ENCODE measurements around the gene OSBP2.

OSBP2 gene

DNA sequence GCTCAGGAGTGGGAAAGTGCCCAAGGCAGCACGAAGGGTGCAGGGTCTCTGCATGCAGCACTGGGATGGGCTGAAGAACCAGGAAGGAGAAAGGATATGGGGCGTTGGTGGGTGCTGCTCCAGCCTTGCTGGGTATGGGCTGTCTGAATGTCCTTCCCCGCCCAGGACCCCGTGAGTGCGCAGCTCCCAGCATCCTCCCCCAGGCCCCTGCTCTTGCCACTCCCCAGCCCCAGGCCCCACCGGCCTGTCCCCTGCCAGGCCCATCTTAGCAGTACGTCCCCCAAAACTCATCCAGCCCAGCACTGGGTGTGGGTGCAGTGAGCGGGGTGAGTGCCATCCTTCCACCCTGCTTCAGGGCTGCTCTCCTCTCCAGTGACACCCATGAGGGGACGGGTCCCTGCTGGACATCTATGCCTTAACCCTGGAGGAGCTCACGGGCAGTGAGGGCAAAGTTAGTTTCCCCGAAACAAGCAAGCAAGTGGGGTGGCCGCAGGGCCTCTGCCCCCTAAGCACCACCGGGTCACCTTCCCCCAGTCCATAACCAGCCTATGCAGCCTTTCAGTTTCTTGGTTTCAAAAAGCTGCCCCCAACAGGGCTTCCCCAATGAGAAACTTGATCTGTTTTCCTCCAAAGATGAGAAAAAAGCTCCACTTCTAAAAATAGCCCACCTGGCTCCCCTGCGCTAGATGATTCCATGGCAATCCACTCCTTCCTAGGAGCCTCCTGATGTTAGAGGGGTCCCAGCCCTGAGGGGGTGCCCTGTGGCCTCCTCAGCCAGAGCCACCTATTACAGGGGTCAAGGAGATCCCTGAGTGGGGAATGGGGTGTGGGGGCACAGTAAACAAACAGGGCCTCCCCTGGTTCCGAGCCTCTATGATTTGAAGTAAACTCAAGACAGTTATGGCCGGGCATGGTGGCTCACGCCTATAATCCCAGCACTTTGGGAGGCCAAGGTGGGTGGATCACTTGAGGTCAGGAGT lies 170.1 kb downstream of the OSBP2 start:
- Histone ChIP-seq H3K4me3 (no peak overlapping the region), H3K27me3 (peaks cover 0 to 21% of the 10 kb centered on the region in 2 donors), H3K4me1 (no peaks in the 10 kb centered on the region), H3K36me3 (no peaks in the 10 kb centered on the region), H3K9me3 (no peaks in the 10 kb centered on the region), H3K27ac (no peak overlapping the region)
- TF ChIP-seq, protein P1, sequence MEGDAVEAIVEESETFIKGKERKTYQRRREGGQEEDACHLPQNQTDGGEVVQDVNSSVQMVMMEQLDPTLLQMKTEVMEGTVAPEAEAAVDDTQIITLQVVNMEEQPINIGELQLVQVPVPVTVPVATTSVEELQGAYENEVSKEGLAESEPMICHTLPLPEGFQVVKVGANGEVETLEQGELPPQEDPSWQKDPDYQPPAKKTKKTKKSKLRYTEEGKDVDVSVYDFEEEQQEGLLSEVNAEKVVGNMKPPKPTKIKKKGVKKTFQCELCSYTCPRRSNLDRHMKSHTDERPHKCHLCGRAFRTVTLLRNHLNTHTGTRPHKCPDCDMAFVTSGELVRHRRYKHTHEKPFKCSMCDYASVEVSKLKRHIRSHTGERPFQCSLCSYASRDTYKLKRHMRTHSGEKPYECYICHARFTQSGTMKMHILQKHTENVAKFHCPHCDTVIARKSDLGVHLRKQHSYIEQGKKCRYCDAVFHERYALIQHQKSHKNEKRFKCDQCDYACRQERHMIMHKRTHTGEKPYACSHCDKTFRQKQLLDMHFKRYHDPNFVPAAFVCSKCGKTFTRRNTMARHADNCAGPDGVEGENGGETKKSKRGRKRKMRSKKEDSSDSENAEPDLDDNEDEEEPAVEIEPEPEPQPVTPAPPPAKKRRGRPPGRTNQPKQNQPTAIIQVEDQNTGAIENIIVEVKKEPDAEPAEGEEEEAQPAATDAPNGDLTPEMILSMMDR (IDR thresholded peaks at IDR 0.05): no peak
- intact Hi-C loops (cut with DNase I; ENCODE audit: low total_unique reads): no loop called here
- DNase-seq: peak; percentile 11 to 51

DNA sequence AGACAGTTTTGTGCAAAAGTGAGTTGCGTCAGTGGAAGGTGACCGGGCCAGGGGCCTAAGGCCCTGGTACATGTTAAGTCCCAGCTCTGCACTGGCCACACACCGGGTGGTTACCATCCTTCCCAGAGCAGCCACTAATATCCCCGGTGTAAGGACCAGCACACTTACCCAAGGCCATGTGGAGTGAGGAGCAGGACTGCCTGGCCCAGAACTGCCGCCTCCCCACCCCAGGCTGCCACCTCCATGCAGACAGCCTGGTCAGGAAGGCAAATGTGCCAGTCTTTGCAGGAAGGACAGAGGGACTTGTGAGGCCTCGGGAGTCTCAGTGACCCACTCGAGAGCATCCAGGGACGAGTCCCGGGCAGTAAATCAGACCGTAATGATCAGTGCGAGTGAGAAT lies 171.0 kb downstream of the OSBP2 start:
- H3K36me3 ChIP-seq: no peaks in the 10 kb centered on the region
- TF ChIP-seq, protein P1 (IDR thresholded peaks at IDR 0.05): no peak
- no peak overlapping the region for H3K27ac ChIP-seq
- H3K4me3 ChIP-seq: no peak overlapping the region
- intact Hi-C loops (cut with DNase I; ENCODE audit: low total_unique reads): no loop called here
- peaks cover 0 to 21% of the 10 kb centered on the region in 2 donors for H3K27me3 ChIP-seq
- peak; percentile 10 to 50 for DNase-seq
- no peaks in the 10 kb centered on the region for H3K4me1 ChIP-seq
- H3K9me3 ChIP-seq: no peaks in the 10 kb centered on the region

DNA sequence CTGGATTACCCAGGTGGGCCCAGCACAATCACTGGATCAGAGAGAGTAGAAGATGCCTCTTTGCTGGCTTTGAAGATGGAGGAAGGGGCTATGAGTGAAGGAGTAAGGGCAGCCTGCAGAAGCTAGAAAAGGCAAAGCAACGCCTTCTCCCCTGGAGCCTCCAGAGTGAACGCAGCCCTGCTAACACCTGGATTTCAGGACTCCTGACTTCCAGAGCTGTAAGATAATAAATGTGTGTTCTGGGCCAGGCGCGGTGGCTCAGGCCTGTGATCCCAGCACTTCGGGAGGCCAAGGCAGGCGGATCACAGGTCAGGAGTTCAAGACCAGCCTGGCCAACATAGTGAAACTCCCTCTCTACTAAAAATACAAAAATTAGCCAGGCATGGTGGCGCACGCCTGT lies 171.5 kb downstream of the OSBP2 start:
- H3K4me1 ChIP-seq: no peaks in the 10 kb centered on the region
- H3K9me3 ChIP-seq: no peaks in the 10 kb centered on the region
- intact Hi-C loops (cut with DNase I; ENCODE audit: low total_unique reads): no loop called here
- H3K36me3 ChIP-seq: no peaks in the 10 kb centered on the region
- TF ChIP-seq, protein P1 (IDR thresholded peaks at IDR 0.05): no peak
- peak; percentile 3 to 35 for DNase-seq
- H3K27me3 ChIP-seq: peaks cover 0 to 19% of the 10 kb centered on the region in 2 donors
- H3K4me3 ChIP-seq: no peak overlapping the region
- H3K27ac ChIP-seq: no peak overlapping the region

DNA sequence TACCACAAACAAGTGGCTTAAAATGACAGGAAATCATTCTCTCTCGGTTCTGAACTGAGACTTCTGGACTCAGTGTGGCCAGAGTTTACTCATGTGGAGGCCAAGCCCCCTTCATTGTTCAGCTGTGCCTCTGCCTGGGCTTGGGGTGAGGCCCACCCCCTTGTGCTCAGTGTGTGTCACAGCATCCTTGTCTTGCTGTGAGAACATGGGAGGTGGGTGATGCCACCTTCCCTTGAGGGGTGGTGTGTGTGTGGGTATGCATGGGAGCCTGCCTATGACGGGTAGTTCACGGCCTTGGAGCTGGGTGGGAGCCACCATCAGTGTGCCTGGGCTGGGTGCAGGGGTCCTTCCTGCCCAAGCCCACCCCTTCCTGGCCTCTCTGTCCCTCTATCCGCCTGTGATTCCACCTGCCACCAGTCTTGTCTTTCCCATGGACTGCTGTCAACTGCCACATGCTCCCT lies 172.2 kb downstream of the OSBP2 start:
- intact Hi-C loops (cut with DNase I; ENCODE audit: low total_unique reads): no loop called here
- peaks cover 0 to 15% of the 10 kb centered on the region in 2 donors for H3K27me3 ChIP-seq
- DNase-seq: peak in 1 of 2 donors; percentile 32
- no peak overlapping the region for H3K4me3 ChIP-seq
- no peaks in the 10 kb centered on the region for H3K9me3 ChIP-seq
- H3K27ac ChIP-seq: no peak overlapping the region
- TF ChIP-seq, protein P1 (IDR thresholded peaks at IDR 0.05): no peak
- no peaks in the 10 kb centered on the region for H3K36me3 ChIP-seq
- no peaks in the 10 kb centered on the region for H3K4me1 ChIP-seq

DNA sequence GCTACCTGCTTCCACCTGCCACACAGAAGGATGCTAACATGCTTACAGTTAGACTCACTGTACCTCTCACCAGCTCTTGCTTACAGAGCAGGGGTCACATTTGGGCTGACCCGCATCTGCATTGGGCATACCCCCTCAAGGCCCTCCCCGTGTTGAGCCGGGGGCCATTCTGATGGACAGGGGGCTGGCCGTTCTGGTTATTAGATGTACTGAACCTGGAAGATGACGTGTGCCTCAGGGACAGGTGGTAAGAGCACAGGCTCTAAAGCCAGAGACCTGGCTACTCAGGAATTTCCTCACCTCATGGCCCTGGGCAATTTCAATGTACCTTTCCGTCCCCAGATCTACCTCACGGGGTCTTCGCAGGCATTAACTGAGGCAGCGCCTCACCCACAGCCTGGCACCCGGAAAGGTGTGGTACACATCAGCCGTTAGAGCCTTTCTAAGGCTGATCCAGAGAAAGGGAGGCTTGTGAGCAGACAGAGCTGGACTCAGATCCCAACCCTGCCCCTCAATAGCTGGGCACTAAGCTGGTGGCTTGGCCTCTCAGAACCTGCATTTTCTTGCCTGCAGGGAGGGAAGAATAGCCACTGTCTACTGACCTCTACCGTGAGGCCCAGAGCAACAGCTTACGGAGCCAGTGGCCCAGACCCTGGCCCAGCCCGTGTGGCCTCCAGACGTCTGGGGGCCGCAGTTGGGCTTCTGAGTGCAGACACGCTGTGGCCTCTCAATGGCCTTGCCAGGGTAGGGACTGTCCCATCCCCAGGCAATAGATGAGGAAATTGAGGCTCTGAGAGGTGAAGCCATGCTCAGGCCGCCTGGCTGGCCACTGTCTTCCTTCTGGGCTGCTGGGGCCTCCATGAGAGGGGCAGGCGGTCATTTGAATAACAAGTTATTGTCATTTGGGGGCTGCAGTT lies 173.3 kb downstream of the OSBP2 start:
- Histone ChIP-seq H3K4me1 (no peaks in the 10 kb centered on the region), H3K9me3 (no peaks in the 10 kb centered on the region), H3K27ac (no peak overlapping the region), H3K27me3 (peaks cover 0 to 6% of the 10 kb centered on the region in 2 donors), H3K36me3 (no peaks in the 10 kb centered on the region), H3K4me3 (no peak overlapping the region)
- TF ChIP-seq, protein P1 (IDR thresholded peaks at IDR 0.05): no peak
- peak; percentile 10 to 44 for DNase-seq
- intact Hi-C loops (cut with DNase I; ENCODE audit: low total_unique reads): no loop called here
